ENCODE results near the gene MAP3K7. TPM values are rescaled to one million over a fixed set of nuclear protein-coding genes. Genes with fewer than 3 reads are reported as not detected.

The MAP3K7 gene
- total RNA-seq, 1 experiment from 2014 or later = 17.1 TPM

- no peak overlapping the region for H3K4me3 ChIP-seq (ENCODE audit: low read length)
- no peaks in the 10 kb centered on the region for H3F3A ChIP-seq (ENCODE audit: low read length, unreplicated experiment)
- H3K9me3 ChIP-seq (ENCODE audit: low read length) = no peaks in the 10 kb centered on the region
- H3K27me3 ChIP-seq (ENCODE audit: low read length) = no peaks in the 10 kb centered on the region
- no peaks in the 10 kb centered on the region for H3K79me2 ChIP-seq (ENCODE audit: low read length)
- CTCF ChIA-PET = no interaction called here
- TF ChIP-seq CTCF (conservative IDR thresholded peaks at IDR 0.05; ENCODE audit: low read depth, low read length) = no peak
- TF ChIP-seq EZH2phosphoT487 (IDR thresholded peaks at IDR 0.05; ENCODE audit: borderline replicate concordance, low read length) = no peak
- TF ChIP-seq EZH2 (IDR thresholded peaks at IDR 0.05; ENCODE audit: low read length, unreplicated experiment) = no peak
- no peak for ATAC-seq
- POLR2A ChIA-PET (ENCODE audit: unreplicated experiment) = no interaction called here
- no peaks in the 10 kb centered on the region for H4K20me1 ChIP-seq (ENCODE audit: low read length)
- no peak for DNase-seq
- H2AFZ ChIP-seq (ENCODE audit: low read length) = no peak overlapping the region
- H3K36me3 ChIP-seq (ENCODE audit: low read depth, low read length) = no peaks in the 10 kb centered on the region; the same call in 1 of the 2 replicates
- H3K9ac ChIP-seq (ENCODE audit: low read length) = no peak overlapping the region
- H3K9me2 ChIP-seq (replicated peaks; ENCODE audit: low read length) = no peaks in the 10 kb centered on the region
- intact Hi-C loops (cut with micrococcal nuclease) = no loop called here
- H3K4me1 ChIP-seq (ENCODE audit: insufficient read depth, low read length) = no peaks in the 10 kb centered on the region
- no peak overlapping the region for H3K4me2 ChIP-seq (ENCODE audit: low read length)
- H3K27ac ChIP-seq (ENCODE audit: low read length) = no peak overlapping the region
- no TSS peak for BruUV-seq (replicated peaks)
These were observed 50.4 kb downstream of the MAP3K7 start for GRCh38 chr6:90536520-90536919.

- POLR2A ChIA-PET (ENCODE audit: unreplicated experiment) = no interaction called here
- Histone ChIP-seq H3K4me1 (ENCODE audit: insufficient read depth, low read length) (no peaks in the 10 kb centered on the region), H3K9me3 (ENCODE audit: low read length) (no peaks in the 10 kb centered on the region), H3K79me2 (ENCODE audit: low read length) (no peaks in the 10 kb centered on the region), H3K36me3 (ENCODE audit: low read depth, low read length) (no peaks in the 10 kb centered on the region; the same call in 1 of the 2 replicates), H3K9me2 (replicated peaks; ENCODE audit: low read length) (no peaks in the 10 kb centered on the region), H3K27ac (ENCODE audit: low read length) (no peak overlapping the region), H3F3A (ENCODE audit: low read length, unreplicated experiment) (no peaks in the 10 kb centered on the region), H3K4me2 (ENCODE audit: low read length) (no peak overlapping the region), H4K20me1 (ENCODE audit: low read length) (no peaks in the 10 kb centered on the region), H2AFZ (ENCODE audit: low read length) (no peak overlapping the region), H3K4me3 (ENCODE audit: low read length) (no peak overlapping the region), H3K27me3 (ENCODE audit: low read length) (no peaks in the 10 kb centered on the region), H3K9ac (ENCODE audit: low read length) (no peak overlapping the region)
- BruUV-seq (replicated peaks) = no TSS peak
- TF ChIP-seq EZH2phosphoT487 (IDR thresholded peaks at IDR 0.05; ENCODE audit: borderline replicate concordance, low read length) (no peak), CTCF (conservative IDR thresholded peaks at IDR 0.05; ENCODE audit: low read depth, low read length) (no peak), EZH2 (IDR thresholded peaks at IDR 0.05; ENCODE audit: low read length, unreplicated experiment) (no peak)
- DNase-seq (no peak), ATAC-seq (no peak)
- intact Hi-C loops (cut with micrococcal nuclease) = no loop called here
- CTCF ChIA-PET = no interaction called here
These were observed 52.4 kb downstream of the MAP3K7 start for GRCh38 chr6:90534337-90535025.

- H3K9me3 ChIP-seq (ENCODE audit: low read length) = no peaks in the 10 kb centered on the region
- ChIA-PET CTCF (interaction anchor here (0.6 kb wide), 1 partner anchor 238 kb away, joined by 6 read pairs; no protein-coding TSS in a partner anchor), POLR2A (ENCODE audit: unreplicated experiment) (no interaction called here)
- no peaks in the 10 kb centered on the region for H3K4me1 ChIP-seq (ENCODE audit: insufficient read depth, low read length)
- intact Hi-C loops (cut with micrococcal nuclease) = no loop called here
- no peaks in the 10 kb centered on the region for H3K27me3 ChIP-seq (ENCODE audit: low read length)
- TF ChIP-seq EZH2phosphoT487 (IDR thresholded peaks at IDR 0.05; ENCODE audit: borderline replicate concordance, low read length) (no peak), EZH2 (IDR thresholded peaks at IDR 0.05; ENCODE audit: low read length, unreplicated experiment) (no peak), CTCF (conservative IDR thresholded peaks at IDR 0.05; ENCODE audit: low read depth, low read length) (no peak)
- H3K4me3 ChIP-seq (ENCODE audit: low read length) = no peak overlapping the region
- DNase-seq (no peak), ATAC-seq (no peak)
- H4K20me1 ChIP-seq (ENCODE audit: low read length) = no peaks in the 10 kb centered on the region
- no peaks in the 10 kb centered on the region for H3K79me2 ChIP-seq (ENCODE audit: low read length)
- no peaks in the 10 kb centered on the region; the same call in 1 of the 2 replicates for H3K36me3 ChIP-seq (ENCODE audit: low read depth, low read length)
- H3K9me2 ChIP-seq (replicated peaks; ENCODE audit: low read length) = no peaks in the 10 kb centered on the region
- H3K4me2 ChIP-seq (ENCODE audit: low read length) = no peak overlapping the region
- H3F3A ChIP-seq (ENCODE audit: low read length, unreplicated experiment) = no peaks in the 10 kb centered on the region
- no TSS peak for BruUV-seq (replicated peaks)
- H2AFZ ChIP-seq (ENCODE audit: low read length) = no peak overlapping the region
- H3K27ac ChIP-seq (ENCODE audit: low read length) = no peak overlapping the region
- H3K9ac ChIP-seq (ENCODE audit: low read length) = no peak overlapping the region
These were observed 53.1 kb downstream of the MAP3K7 start for GRCh38 chr6:90533615-90534336.
